A549 (cell line): ENCODE measurements around the gene NRXN3. TPM values are rescaled to one million over a fixed set of nuclear protein-coding genes. Genes with fewer than 3 reads are reported as not detected.

ENCODE experiments used
- ATAC-seq, 2 experiments: fragments of 200-7000 bp in 1 of 2; fragments of >200 bp in 1 of 2; cut with Nextera tagmentation in 1 of 2; cut with Tn5 transposase in 1 of 2; 3 replicates each; pipeline versions ENCODE4 v1.8.0 to v1.9.1; 2018 to 2020; ENCODE audit warnings: mild to moderate bottlenecking in 1 of 2, moderate library complexity in 1 of 2
- CTCF ChIA-PET: fragments of 300-600 bp; sonication (Branson Sonifier 250); formaldehyde crosslinking; extraction: SDS; loops from one replicate; lab custom pipeline; 2021; ENCODE audit warnings: antibody characterized with exemption, inconsistent platforms; lab: Yijun Ruan, JAX
- POLR2A ChIA-PET: fragments of 350-600 bp; formaldehyde crosslinking; extraction: SDS; loops from one replicate; lab custom pipeline; 2021; ENCODE audit warnings: antibody characterized with exemption, inconsistent platforms; lab: Yijun Ruan, JAX
- DNase-seq, 2 experiments: peaks; one replicate each; pipeline versions ENCODE4 v3.0.0 to v3.0.0-alpha.2; 2011 to 2016; ENCODE audit warnings: low read depth in 1 of 2, low spot score in 1 of 2
- FAIRE-seq: peaks from 2 replicates; lab custom pipeline; 2011; peaks lifted over from hg19 to GRCh38; lab: Jason Lieb, UNC
- H3K27ac ChIP-seq, 2 experiments: fragments of >200 bp; sonication (Bioruptor Twin); formaldehyde crosslinking; 3 replicates each; pipeline ENCODE4 v1.5.1; 2016 to 2017
- H3K4me1 ChIP-seq: fragments of >200 bp; sonication (Bioruptor Twin); formaldehyde crosslinking; 3 replicates; pipeline ENCODE4 v1.6.1; 2016
- H3K4me2 ChIP-seq: fragments of >200 bp; sonication (Bioruptor Twin); formaldehyde crosslinking; 3 replicates; pipeline ENCODE4 v1.6.1; 2016
- H3K4me3 ChIP-seq: fragments of >200 bp; sonication (Bioruptor Twin); formaldehyde crosslinking; 3 replicates; pipeline ENCODE4 v1.5.1; 2016
- H3K9me3 ChIP-seq: fragments of >200 bp; sonication (Bioruptor Twin); formaldehyde crosslinking; 3 replicates; pipeline ENCODE4 v1.6.1; 2016
- BHLHE40 ChIP-seq: IDR thresholded peaks from 2 replicates; pipeline ENCODE4 v1.6.1; 2012; ENCODE audit warnings: low read depth, low read length, inconsistent platforms
- CBX2 ChIP-seq: fragments of 200-600 bp; sonication (generic); IDR thresholded peaks from 2 replicates; pipeline ENCODE4 v1.6.1; 2016; ENCODE audit warnings: low read depth, mild to moderate bottlenecking, borderline replicate concordance
- CHD2 ChIP-seq: fragments of 150-350 bp; IDR thresholded peaks from 2 replicates; pipeline ENCODE4 v1.6.1; 2014; ENCODE audit warnings: low read length; ENCODE audit not compliant: partially characterized antibody
- CHD4 ChIP-seq: fragments of 200-600 bp; sonication (generic); IDR thresholded peaks from 2 replicates; pipeline ENCODE4 v1.6.1; 2016; ENCODE audit warnings: antibody characterized with exemption, mild to moderate bottlenecking, borderline replicate concordance
- EHF ChIP-seq: fragments of 250-450 bp; sonication (Bioruptor Pico); IDR thresholded peaks from 2 replicates; pipeline ENCODE4 v1.5.0; 2020; ENCODE audit warnings: mild to moderate bottlenecking
- GATA3 ChIP-seq: IDR thresholded peaks from 2 replicates; pipeline ENCODE4 v1.6.1; 2012; ENCODE audit warnings: borderline replicate concordance
- HDAC2 ChIP-seq: fragments of 200-600 bp; sonication (generic); IDR thresholded peaks from 2 replicates; pipeline ENCODE4 v1.6.1; 2016
- HOXB5 ChIP-seq: fragments of 250-450 bp; sonication (Bioruptor Pico); IDR thresholded peaks from 2 replicates; pipeline ENCODE4 v1.5.0; 2020; ENCODE audit warnings: mild to moderate bottlenecking, moderate library complexity
- JUN ChIP-seq, 2 experiments: fragments of >200 bp; sonication (Bioruptor Twin); formaldehyde crosslinking; IDR thresholded peaks; 2 replicates in 1 of 2; 3 replicates in 1 of 2; pipeline ENCODE4 v1.6.1; 2016 to 2017
- MAFK ChIP-seq: fragments of 450-650 bp; IDR thresholded peaks from 2 replicates; pipeline ENCODE4 v1.6.1; 2014; ENCODE audit not compliant: partially characterized antibody
- MAZ ChIP-seq: fragments of 150-350 bp; IDR thresholded peaks from 2 replicates; pipeline ENCODE4 v1.6.1; 2014; ENCODE audit warnings: antibody characterized with exemption, low read depth, low read length, borderline replicate concordance
- MYC ChIP-seq: IDR thresholded peaks from 2 replicates; pipeline ENCODE4 v1.6.1; 2012; ENCODE audit warnings: mild to moderate bottlenecking, inconsistent platforms, low read length, improper control_type of control experiment, borderline replicate concordance
- NFE2L2 ChIP-seq: fragments of 150-350 bp; conservative IDR thresholded peaks from 2 replicates; pipeline ENCODE4 v1.6.1; 2014; ENCODE audit warnings: low read length
- NR3C1 ChIP-seq: fragments of >200 bp; sonication (Bioruptor Twin); formaldehyde crosslinking; IDR thresholded peaks from 3 replicates; pipeline ENCODE4 v1.6.1; 2017
- PHF8 ChIP-seq: fragments of 200-600 bp; sonication (generic); IDR thresholded peaks from 2 replicates; pipeline ENCODE4 v1.6.1; 2016; ENCODE audit warnings: low read depth, mild to moderate bottlenecking, antibody characterized with exemption, moderate library complexity, borderline replicate concordance
- RAD21 ChIP-seq, 2 experiments: fragments of >200 bp in 1 of 2; sonication (Bioruptor Twin) in 1 of 2; formaldehyde crosslinking in 1 of 2; IDR thresholded peaks in 1 of 2; conservative IDR thresholded peaks in 1 of 2; 2 replicates in 1 of 2; 3 replicates in 1 of 2; pipeline ENCODE4 v1.6.1; 2012 to 2018; ENCODE audit warnings: inconsistent platforms in 1 of 2
- RNF2 ChIP-seq: fragments of 200-600 bp; sonication (generic); IDR thresholded peaks from 2 replicates; pipeline ENCODE4 v1.6.1; 2016; ENCODE audit warnings: low read depth, mild to moderate bottlenecking, antibody characterized with exemption, moderate library complexity, borderline replicate concordance
- SREBF2 ChIP-seq: fragments of 450-650 bp; IDR thresholded peaks from 2 replicates; pipeline ENCODE4 v1.6.1; 2014; ENCODE audit warnings: mild to moderate bottlenecking, moderate library complexity
- TFCP2L1 ChIP-seq: fragments of 250-450 bp; sonication (Bioruptor Pico); IDR thresholded peaks from 2 replicates; pipeline ENCODE4 v1.5.0; 2021; ENCODE audit warnings: mild to moderate bottlenecking
- ZNF302 ChIP-seq: fragments of 250-450 bp; sonication (Bioruptor Pico); IDR thresholded peaks from 2 replicates; pipeline ENCODE4 v1.9.0; 2021; ENCODE audit warnings: inconsistent platforms, mild to moderate bottlenecking, moderate library complexity
- ZSCAN20 ChIP-seq: fragments of 250-450 bp; sonication (Bioruptor Pico); IDR thresholded peaks from 2 replicates; pipeline ENCODE4 v1.8.0; 2022; ENCODE audit warnings: mild to moderate bottlenecking, moderate library complexity
- WGBS: methylation state at CpG from one replicate; pipeline ENCODE4 v1.1.6; 2017; ENCODE audit errors: missing lambda C conversion rate; 5-methylcytosine and 5-hydroxymethylcytosine counted together
- polyA plus RNA-seq, 4 experiments: library from polyadenylated mRNA; depleted of rRNA in 3 of 4; stranded (reverse); fragments of >200 nt; fragmentation: RNase III in 1 of 4; extraction: RNeasy Plus Mini Kit Qiagen cat#74134 plus additional on column Dnase treatment in 1 of 4; gene quantifications; 2 replicates in 3 of 4; 3 replicates in 1 of 4; pipeline ENCODE4 v1.2.3, GENCODE V29; 2011 to 2017
- TF ChIP-seq, protein P1 (sequence below): fragments of >200 bp; sonication (Bioruptor Twin); formaldehyde crosslinking; IDR thresholded peaks from 2 replicates; pipeline ENCODE4 v1.6.1; 2016
- TF ChIP-seq, protein P2 (sequence below): fragments of >200 bp; sonication (Bioruptor Twin); formaldehyde crosslinking; IDR thresholded peaks from 3 replicates; pipeline ENCODE4 v1.5.1; 2016
- TF ChIP-seq, protein P3 (sequence below): fragments of 250-450 bp; sonication (Bioruptor Pico); IDR thresholded peaks from 2 replicates; pipeline ENCODE4 v1.5.0; 2020; ENCODE audit warnings: low read depth, mild to moderate bottlenecking, moderate library complexity
- TF ChIP-seq, protein P4 (sequence below): fragments of >200 bp; sonication (Bioruptor Twin); formaldehyde crosslinking; IDR thresholded peaks from 3 replicates; pipeline ENCODE4 v1.6.1; 2016
- TF ChIP-seq, protein P5 (sequence below): fragments of 200-600 bp; sonication (generic); IDR thresholded peaks from 2 replicates; pipeline ENCODE4 v1.6.1; 2016; ENCODE audit warnings: antibody characterized with exemption, mild to moderate bottlenecking, moderate library complexity

The NRXN3 gene
- polyA plus RNA-seq, 2 of the 4 experiments (the other 2 are of a cell fraction): 0.62 to 2.3 TPM

DNA sequence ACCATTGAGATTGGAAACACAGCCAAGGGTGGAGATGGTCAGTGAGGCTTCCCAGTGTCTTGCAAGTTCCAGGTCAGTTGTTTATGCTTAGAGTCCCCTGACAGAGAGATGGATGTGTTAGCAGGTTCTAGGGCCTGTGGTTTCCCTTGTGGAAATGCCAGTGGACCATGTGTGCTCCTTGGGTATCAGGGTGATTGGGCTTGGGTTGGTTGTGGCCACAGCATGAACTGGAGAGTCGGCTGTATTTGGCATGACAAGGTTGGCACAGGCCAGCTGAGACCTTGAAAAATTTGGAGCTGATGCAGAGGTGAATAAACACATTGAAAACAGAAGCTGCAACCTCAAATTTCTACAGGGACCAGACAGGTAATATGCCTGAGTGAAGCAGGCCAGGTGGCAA, 1373.2 kb downstream of the NRXN3 start:
- no peak overlapping the region for H3K27ac ChIP-seq
- ATAC-seq: no peak
- H3K4me2 ChIP-seq: no peak overlapping the region
- H3K9me3 ChIP-seq: no peaks in the 10 kb centered on the region
- H3K4me3 ChIP-seq: no peak overlapping the region
- no peak for DNase-seq
- TF ChIP-seq, protein P1, sequence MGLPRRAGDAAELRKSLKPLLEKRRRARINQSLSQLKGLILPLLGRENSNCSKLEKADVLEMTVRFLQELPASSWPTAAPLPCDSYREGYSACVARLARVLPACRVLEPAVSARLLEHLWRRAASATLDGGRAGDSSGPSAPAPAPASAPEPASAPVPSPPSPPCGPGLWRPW: no peak
- TF ChIP-seq EHF (CRISPR knock-in tag) (no peak), RAD21 (conservative IDR thresholded peaks at IDR 0.05 in 1 of 2, IDR thresholded peaks at IDR 0.05 in 1 of 2) (no peak), PHF8 (no peak), CBX2 (no peak), RNF2 (no peak), CHD2 (no peak), NFE2L2 (no peak), ZNF302 (CRISPR knock-in tag) (no peak), SREBF2 (no peak), NR3C1 (no peak), MAFK (no peak), ZSCAN20 (CRISPR knock-in tag) (no peak), BHLHE40 (no peak), GATA3 (no peak), CHD4 (no peak), JUN (IDR thresholded peaks at IDR 0.05) (no peak), TFCP2L1 (CRISPR knock-in tag) (no peak), HOXB5 (no peak)
- TF ChIP-seq, protein P2, sequence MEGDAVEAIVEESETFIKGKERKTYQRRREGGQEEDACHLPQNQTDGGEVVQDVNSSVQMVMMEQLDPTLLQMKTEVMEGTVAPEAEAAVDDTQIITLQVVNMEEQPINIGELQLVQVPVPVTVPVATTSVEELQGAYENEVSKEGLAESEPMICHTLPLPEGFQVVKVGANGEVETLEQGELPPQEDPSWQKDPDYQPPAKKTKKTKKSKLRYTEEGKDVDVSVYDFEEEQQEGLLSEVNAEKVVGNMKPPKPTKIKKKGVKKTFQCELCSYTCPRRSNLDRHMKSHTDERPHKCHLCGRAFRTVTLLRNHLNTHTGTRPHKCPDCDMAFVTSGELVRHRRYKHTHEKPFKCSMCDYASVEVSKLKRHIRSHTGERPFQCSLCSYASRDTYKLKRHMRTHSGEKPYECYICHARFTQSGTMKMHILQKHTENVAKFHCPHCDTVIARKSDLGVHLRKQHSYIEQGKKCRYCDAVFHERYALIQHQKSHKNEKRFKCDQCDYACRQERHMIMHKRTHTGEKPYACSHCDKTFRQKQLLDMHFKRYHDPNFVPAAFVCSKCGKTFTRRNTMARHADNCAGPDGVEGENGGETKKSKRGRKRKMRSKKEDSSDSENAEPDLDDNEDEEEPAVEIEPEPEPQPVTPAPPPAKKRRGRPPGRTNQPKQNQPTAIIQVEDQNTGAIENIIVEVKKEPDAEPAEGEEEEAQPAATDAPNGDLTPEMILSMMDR: no peak
- TF ChIP-seq, all 56 proteins: peak for 0
- H3K4me1 ChIP-seq: no peaks in the 10 kb centered on the region
- 42% methylated on average over 1 of the region's 1 CpG for WGBS
- POLR2A ChIA-PET: no interaction called here
- CTCF ChIA-PET: no interaction called here
- no peak for FAIRE-seq

DNA sequence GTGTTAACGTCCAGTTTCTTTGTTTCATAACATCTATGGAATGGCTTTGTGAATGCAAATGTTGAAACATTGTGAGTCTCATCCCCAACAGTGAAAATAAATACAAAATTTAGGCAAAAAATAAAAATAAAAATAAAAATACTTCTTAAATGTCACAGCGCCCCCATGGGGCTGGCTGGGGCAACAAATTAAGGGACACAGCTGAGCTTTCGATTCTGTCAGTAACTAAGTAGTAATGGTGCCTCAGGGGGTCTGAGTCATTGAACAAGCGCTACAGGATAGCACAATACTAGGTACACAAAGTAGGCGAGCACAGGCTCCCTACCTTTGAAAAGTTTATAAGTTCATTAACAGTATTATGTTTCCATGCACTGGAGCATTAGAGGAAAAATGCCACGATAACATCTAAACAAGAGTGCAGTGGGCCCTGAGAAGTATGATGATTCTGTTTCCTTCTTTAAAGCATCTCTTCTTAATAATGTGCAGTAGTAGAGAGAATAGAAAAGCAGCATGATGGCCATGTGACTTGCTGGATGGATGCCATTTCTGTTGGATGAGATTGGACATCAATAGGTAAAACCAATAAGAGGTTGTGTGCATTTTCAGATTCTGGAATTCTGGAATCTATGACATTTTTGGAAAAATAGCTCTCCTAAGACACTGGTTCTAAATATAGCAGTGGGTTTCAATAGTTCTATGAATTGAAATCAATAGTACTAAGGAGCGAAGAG, 1374.0 kb downstream of the NRXN3 start:
- Histone ChIP-seq H3K27ac (no peak overlapping the region), H3K4me2 (no peak overlapping the region), H3K9me3 (no peaks in the 10 kb centered on the region), H3K4me3 (no peak overlapping the region), H3K4me1 (no peaks in the 10 kb centered on the region)
- DNase-seq: peak; percentile 2 to 31
- WGBS: 28% methylated on average over 7 of the region's 7 CpGs
- TF ChIP-seq RAD21 (conservative IDR thresholded peaks at IDR 0.05 in 1 of 2, IDR thresholded peaks at IDR 0.05 in 1 of 2) (peak; percentile 33 to 38; a peak in 4 of 5 replicates), MAZ (no peak), MYC (no peak), EHF (CRISPR knock-in tag) (no peak), HDAC2 (no peak)
- TF ChIP-seq, protein P3, sequence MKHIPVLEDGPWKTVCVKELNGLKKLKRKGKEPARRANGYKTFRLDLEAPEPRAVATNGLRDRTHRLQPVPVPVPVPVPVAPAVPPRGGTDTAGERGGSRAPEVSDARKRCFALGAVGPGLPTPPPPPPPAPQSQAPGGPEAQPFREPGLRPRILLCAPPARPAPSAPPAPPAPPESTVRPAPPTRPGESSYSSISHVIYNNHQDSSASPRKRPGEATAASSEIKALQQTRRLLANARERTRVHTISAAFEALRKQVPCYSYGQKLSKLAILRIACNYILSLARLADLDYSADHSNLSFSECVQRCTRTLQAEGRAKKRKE (CRISPR knock-in tag): no peak
- TF ChIP-seq, protein P2: peak; percentile 30
- TF ChIP-seq, protein P4, sequence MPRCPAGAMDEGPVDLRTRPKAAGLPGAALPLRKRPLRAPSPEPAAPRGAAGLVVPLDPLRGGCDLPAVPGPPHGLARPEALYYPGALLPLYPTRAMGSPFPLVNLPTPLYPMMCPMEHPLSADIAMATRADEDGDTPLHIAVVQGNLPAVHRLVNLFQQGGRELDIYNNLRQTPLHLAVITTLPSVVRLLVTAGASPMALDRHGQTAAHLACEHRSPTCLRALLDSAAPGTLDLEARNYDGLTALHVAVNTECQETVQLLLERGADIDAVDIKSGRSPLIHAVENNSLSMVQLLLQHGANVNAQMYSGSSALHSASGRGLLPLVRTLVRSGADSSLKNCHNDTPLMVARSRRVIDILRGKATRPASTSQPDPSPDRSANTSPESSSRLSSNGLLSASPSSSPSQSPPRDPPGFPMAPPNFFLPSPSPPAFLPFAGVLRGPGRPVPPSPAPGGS: no peak
- TF ChIP-seq, protein P5, sequence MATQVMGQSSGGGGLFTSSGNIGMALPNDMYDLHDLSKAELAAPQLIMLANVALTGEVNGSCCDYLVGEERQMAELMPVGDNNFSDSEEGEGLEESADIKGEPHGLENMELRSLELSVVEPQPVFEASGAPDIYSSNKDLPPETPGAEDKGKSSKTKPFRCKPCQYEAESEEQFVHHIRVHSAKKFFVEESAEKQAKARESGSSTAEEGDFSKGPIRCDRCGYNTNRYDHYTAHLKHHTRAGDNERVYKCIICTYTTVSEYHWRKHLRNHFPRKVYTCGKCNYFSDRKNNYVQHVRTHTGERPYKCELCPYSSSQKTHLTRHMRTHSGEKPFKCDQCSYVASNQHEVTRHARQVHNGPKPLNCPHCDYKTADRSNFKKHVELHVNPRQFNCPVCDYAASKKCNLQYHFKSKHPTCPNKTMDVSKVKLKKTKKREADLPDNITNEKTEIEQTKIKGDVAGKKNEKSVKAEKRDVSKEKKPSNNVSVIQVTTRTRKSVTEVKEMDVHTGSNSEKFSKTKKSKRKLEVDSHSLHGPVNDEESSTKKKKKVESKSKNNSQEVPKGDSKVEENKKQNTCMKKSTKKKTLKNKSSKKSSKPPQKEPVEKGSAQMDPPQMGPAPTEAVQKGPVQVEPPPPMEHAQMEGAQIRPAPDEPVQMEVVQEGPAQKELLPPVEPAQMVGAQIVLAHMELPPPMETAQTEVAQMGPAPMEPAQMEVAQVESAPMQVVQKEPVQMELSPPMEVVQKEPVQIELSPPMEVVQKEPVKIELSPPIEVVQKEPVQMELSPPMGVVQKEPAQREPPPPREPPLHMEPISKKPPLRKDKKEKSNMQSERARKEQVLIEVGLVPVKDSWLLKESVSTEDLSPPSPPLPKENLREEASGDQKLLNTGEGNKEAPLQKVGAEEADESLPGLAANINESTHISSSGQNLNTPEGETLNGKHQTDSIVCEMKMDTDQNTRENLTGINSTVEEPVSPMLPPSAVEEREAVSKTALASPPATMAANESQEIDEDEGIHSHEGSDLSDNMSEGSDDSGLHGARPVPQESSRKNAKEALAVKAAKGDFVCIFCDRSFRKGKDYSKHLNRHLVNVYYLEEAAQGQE: no peak
- ChIA-PET CTCF (no interaction called here), POLR2A (no interaction called here)
- no peak for ATAC-seq
- no peak for FAIRE-seq
